A549 (cell line): Measurements from ENCODE around the gene LYPD3. TPM values are rescaled to one million over a fixed set of nuclear protein-coding genes. Genes with fewer than 3 reads are reported as not detected.

ENCODE experiments used
- ATAC-seq, 2 experiments: fragments of 200-7000 bp in 1 of 2; fragments of >200 bp in 1 of 2; cut with Nextera tagmentation in 1 of 2; cut with Tn5 transposase in 1 of 2; 3 replicates each; pipeline versions ENCODE4 v1.8.0 to v1.9.1; 2018 to 2020; ENCODE audit warnings: mild to moderate bottlenecking in 1 of 2, moderate library complexity in 1 of 2
- CTCF ChIA-PET: fragments of 300-600 bp; sonication (Branson Sonifier 250); formaldehyde crosslinking; extraction: SDS; loops from one replicate; lab custom pipeline; 2021; ENCODE audit warnings: antibody characterized with exemption, inconsistent platforms; lab: Yijun Ruan, JAX
- POLR2A ChIA-PET: fragments of 350-600 bp; formaldehyde crosslinking; extraction: SDS; loops from one replicate; lab custom pipeline; 2021; ENCODE audit warnings: antibody characterized with exemption, inconsistent platforms; lab: Yijun Ruan, JAX
- DNase-seq, 2 experiments: peaks; one replicate each; pipeline versions ENCODE4 v3.0.0 to v3.0.0-alpha.2; 2011 to 2016; ENCODE audit warnings: low read depth in 1 of 2, low spot score in 1 of 2
- FAIRE-seq: peaks from 2 replicates; lab custom pipeline; 2011; peaks lifted over from hg19 to GRCh38; lab: Jason Lieb, UNC
- H3K27ac ChIP-seq, 2 experiments: fragments of >200 bp; sonication (Bioruptor Twin); formaldehyde crosslinking; 3 replicates each; pipeline ENCODE4 v1.5.1; 2016 to 2017
- H3K4me1 ChIP-seq: fragments of >200 bp; sonication (Bioruptor Twin); formaldehyde crosslinking; 3 replicates; pipeline ENCODE4 v1.6.1; 2016
- H3K4me2 ChIP-seq: fragments of >200 bp; sonication (Bioruptor Twin); formaldehyde crosslinking; 3 replicates; pipeline ENCODE4 v1.6.1; 2016
- H3K4me3 ChIP-seq: fragments of >200 bp; sonication (Bioruptor Twin); formaldehyde crosslinking; 3 replicates; pipeline ENCODE4 v1.5.1; 2016
- H3K9me3 ChIP-seq: fragments of >200 bp; sonication (Bioruptor Twin); formaldehyde crosslinking; 3 replicates; pipeline ENCODE4 v1.6.1; 2016
- CBX2 ChIP-seq: fragments of 200-600 bp; sonication (generic); IDR thresholded peaks from 2 replicates; pipeline ENCODE4 v1.6.1; 2016; ENCODE audit warnings: low read depth, mild to moderate bottlenecking, borderline replicate concordance
- CBX8 ChIP-seq: fragments of 200-600 bp; sonication (generic); IDR thresholded peaks from 2 replicates; pipeline ENCODE4 v1.6.1; 2016
- CEBPB ChIP-seq, 2 experiments: fragments of >200 bp in 1 of 2; sonication (Bioruptor Twin) in 1 of 2; formaldehyde crosslinking in 1 of 2; IDR thresholded peaks; 2 replicates each; pipeline ENCODE4 v1.6.1; 2012 to 2016
- CHD2 ChIP-seq: fragments of 150-350 bp; IDR thresholded peaks from 2 replicates; pipeline ENCODE4 v1.6.1; 2014; ENCODE audit warnings: low read length; ENCODE audit not compliant: partially characterized antibody
- EHF ChIP-seq: fragments of 250-450 bp; sonication (Bioruptor Pico); IDR thresholded peaks from 2 replicates; pipeline ENCODE4 v1.5.0; 2020; ENCODE audit warnings: mild to moderate bottlenecking
- ELK1 ChIP-seq: fragments of 150-350 bp; IDR thresholded peaks from 2 replicates; pipeline ENCODE4 v1.6.1; 2014; ENCODE audit warnings: low read depth, mild to moderate bottlenecking, low read length
- EP300 ChIP-seq, 2 experiments: fragments of >200 bp; sonication (Bioruptor Twin); formaldehyde crosslinking; IDR thresholded peaks; 2 replicates in 1 of 2; 3 replicates in 1 of 2; pipeline ENCODE4 v1.6.1; 2016 to 2017
- FOSB ChIP-seq: fragments of 250-450 bp; sonication (Bioruptor Pico); IDR thresholded peaks from 2 replicates; pipeline ENCODE4 v1.5.0; 2020; ENCODE audit warnings: mild to moderate bottlenecking, moderate library complexity
- HEYL ChIP-seq: fragments of 250-450 bp; sonication (Bioruptor Pico); IDR thresholded peaks from 2 replicates; pipeline ENCODE4 v1.8.0; 2021; ENCODE audit warnings: mild to moderate bottlenecking, moderate library complexity
- JUNB ChIP-seq: fragments of >200 bp; sonication (Bioruptor Twin); formaldehyde crosslinking; IDR thresholded peaks from 2 replicates; pipeline ENCODE4 v1.6.1; 2016
- KDM1A ChIP-seq: fragments of 200-600 bp; sonication (generic); IDR thresholded peaks from 2 replicates; pipeline ENCODE4 v1.6.1; 2016; ENCODE audit warnings: low read depth, mild to moderate bottlenecking
- MAFK ChIP-seq: fragments of 450-650 bp; IDR thresholded peaks from 2 replicates; pipeline ENCODE4 v1.6.1; 2014; ENCODE audit not compliant: partially characterized antibody
- MAX ChIP-seq: IDR thresholded peaks from 2 replicates; pipeline ENCODE4 v1.6.1; 2012
- MAZ ChIP-seq: fragments of 150-350 bp; IDR thresholded peaks from 2 replicates; pipeline ENCODE4 v1.6.1; 2014; ENCODE audit warnings: antibody characterized with exemption, low read depth, low read length, borderline replicate concordance
- NPAS2 ChIP-seq: fragments of 250-450 bp; sonication (Bioruptor Pico); IDR thresholded peaks from 2 replicates; pipeline ENCODE4 v1.8.0; 2022; ENCODE audit warnings: mild to moderate bottlenecking, moderate library complexity, borderline replicate concordance
- NR3C1 ChIP-seq: fragments of >200 bp; sonication (Bioruptor Twin); formaldehyde crosslinking; IDR thresholded peaks from 3 replicates; pipeline ENCODE4 v1.6.1; 2017
- PBX3 ChIP-seq: IDR thresholded peaks from 2 replicates; pipeline ENCODE4 v1.6.1; 2012
- POLR2A ChIP-seq: IDR thresholded peaks from 2 replicates; pipeline ENCODE4 v1.6.1; 2012; ENCODE audit warnings: mild to moderate bottlenecking, low read length
- POLR2AphosphoS2 ChIP-seq: conservative IDR thresholded peaks from 2 replicates; pipeline ENCODE4 v1.6.1; 2012; ENCODE audit warnings: low read length, improper control_type of control experiment, inconsistent platforms
- RAD21 ChIP-seq, 2 experiments: fragments of >200 bp in 1 of 2; sonication (Bioruptor Twin) in 1 of 2; formaldehyde crosslinking in 1 of 2; IDR thresholded peaks in 1 of 2; conservative IDR thresholded peaks in 1 of 2; 2 replicates in 1 of 2; 3 replicates in 1 of 2; pipeline ENCODE4 v1.6.1; 2012 to 2018; ENCODE audit warnings: inconsistent platforms in 1 of 2
- RARB ChIP-seq: fragments of 250-450 bp; sonication (Bioruptor Pico); IDR thresholded peaks from 2 replicates; pipeline ENCODE4 v1.8.0; 2021; ENCODE audit warnings: mild to moderate bottlenecking, moderate library complexity
- RCOR1 ChIP-seq: fragments of 150-350 bp; IDR thresholded peaks from 2 replicates; pipeline ENCODE4 v1.6.1; 2014; ENCODE audit warnings: antibody characterized with exemption, low read length, low read depth
- RFX5 ChIP-seq: fragments of 450-650 bp; IDR thresholded peaks from 2 replicates; pipeline ENCODE4 v1.7.1; 2014; ENCODE audit warnings: antibody characterized with exemption, mild to moderate bottlenecking, moderate library complexity
- SREBF2 ChIP-seq: fragments of 450-650 bp; IDR thresholded peaks from 2 replicates; pipeline ENCODE4 v1.6.1; 2014; ENCODE audit warnings: mild to moderate bottlenecking, moderate library complexity
- ZFP36 ChIP-seq: fragments of 450-650 bp; IDR thresholded peaks from 2 replicates; pipeline ENCODE4 v1.6.1; 2014; ENCODE audit warnings: borderline replicate concordance; ENCODE audit not compliant: partially characterized antibody
- ZNF302 ChIP-seq: fragments of 250-450 bp; sonication (Bioruptor Pico); IDR thresholded peaks from 2 replicates; pipeline ENCODE4 v1.9.0; 2021; ENCODE audit warnings: inconsistent platforms, mild to moderate bottlenecking, moderate library complexity
- WGBS: methylation state at CpG from one replicate; pipeline ENCODE4 v1.1.6; 2017; ENCODE audit errors: missing lambda C conversion rate; 5-methylcytosine and 5-hydroxymethylcytosine counted together
- polyA plus RNA-seq, 4 experiments: library from polyadenylated mRNA; depleted of rRNA in 3 of 4; stranded (reverse); fragments of >200 nt; fragmentation: RNase III in 1 of 4; extraction: RNeasy Plus Mini Kit Qiagen cat#74134 plus additional on column Dnase treatment in 1 of 4; gene quantifications; 2 replicates in 3 of 4; 3 replicates in 1 of 4; pipeline ENCODE4 v1.2.3, GENCODE V29; 2011 to 2017
- TF ChIP-seq, protein P1 (sequence below): fragments of 250-450 bp; sonication (Bioruptor Pico); IDR thresholded peaks from 2 replicates; pipeline ENCODE4 v1.5.0; 2020; ENCODE audit warnings: low read depth, mild to moderate bottlenecking, moderate library complexity
- TF ChIP-seq, protein P2 (sequence below): fragments of 250-450 bp; sonication (Bioruptor Pico); IDR thresholded peaks from 2 replicates; pipeline ENCODE4 v1.5.0; 2021; ENCODE audit warnings: mild to moderate bottlenecking, moderate library complexity, borderline replicate concordance

Gene LYPD3
- polyA plus RNA-seq, 2 of the 4 experiments (the other 2 are of a cell fraction): 0.27 to 0.43 TPM

DNA sequence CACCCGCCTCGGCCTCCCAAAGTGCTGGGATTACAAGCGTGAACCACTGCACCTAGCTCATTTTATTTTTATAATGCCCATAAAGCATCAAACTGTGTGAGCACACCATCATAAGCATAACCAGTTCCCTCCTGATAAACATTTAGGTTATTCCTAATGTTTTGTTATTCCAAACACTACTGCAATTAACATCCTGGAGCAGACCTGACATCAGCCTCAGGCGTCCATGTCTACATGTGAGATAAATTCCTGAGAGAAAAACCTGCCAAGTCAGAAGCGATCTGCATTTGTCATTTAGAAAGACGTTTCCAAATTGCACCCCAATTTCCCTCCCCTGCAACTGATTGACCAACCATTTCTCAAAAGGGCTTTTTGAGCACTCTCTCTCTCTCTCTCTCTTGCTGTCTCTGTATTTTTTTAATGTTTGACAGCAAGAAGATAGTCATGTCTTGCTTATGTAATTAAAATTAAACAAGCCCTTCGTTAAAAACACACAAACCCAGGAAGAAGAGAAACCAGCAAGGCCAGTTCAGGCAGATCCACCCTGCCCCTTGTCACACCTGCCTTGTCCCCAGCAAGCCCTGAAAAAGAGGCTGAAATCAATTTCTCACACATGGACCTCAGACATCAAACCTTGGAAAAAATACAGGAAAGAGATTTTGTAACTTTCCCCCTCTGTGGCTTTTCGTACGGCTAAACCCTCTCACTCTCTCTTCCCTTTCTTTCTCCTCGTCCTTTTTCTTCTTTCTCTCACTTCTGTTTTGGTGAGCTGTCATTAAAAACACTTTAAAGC, 9.9 kb downstream of the LYPD3 start:
- TF ChIP-seq RARB (CRISPR knock-in tag): no peak
- TF ChIP-seq NPAS2 (CRISPR knock-in tag): no peak
- TF ChIP-seq RFX5: no peak
- no peak for TF ChIP-seq RAD21 (conservative IDR thresholded peaks at IDR 0.05 in 1 of 2, IDR thresholded peaks at IDR 0.05 in 1 of 2)
- TF ChIP-seq, protein P1, sequence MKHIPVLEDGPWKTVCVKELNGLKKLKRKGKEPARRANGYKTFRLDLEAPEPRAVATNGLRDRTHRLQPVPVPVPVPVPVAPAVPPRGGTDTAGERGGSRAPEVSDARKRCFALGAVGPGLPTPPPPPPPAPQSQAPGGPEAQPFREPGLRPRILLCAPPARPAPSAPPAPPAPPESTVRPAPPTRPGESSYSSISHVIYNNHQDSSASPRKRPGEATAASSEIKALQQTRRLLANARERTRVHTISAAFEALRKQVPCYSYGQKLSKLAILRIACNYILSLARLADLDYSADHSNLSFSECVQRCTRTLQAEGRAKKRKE (CRISPR knock-in tag): no peak
- no peak for TF ChIP-seq CEBPB (IDR thresholded peaks at IDR 0.05)
- no peak for TF ChIP-seq CBX2
- no peak for TF ChIP-seq KDM1A
- TF ChIP-seq PBX3: no peak
- no peak for TF ChIP-seq MAZ
- TF ChIP-seq POLR2A: no peak
- no peak for TF ChIP-seq MAFK
- no peak for TF ChIP-seq HEYL (CRISPR knock-in tag)
- TF ChIP-seq POLR2AphosphoS2: no peak
- no peak for TF ChIP-seq EP300 (IDR thresholded peaks at IDR 0.05)
- TF ChIP-seq CHD2: no peak
- no peak overlapping the region for H3K27ac ChIP-seq
- no peak overlapping the region for H3K4me3 ChIP-seq
- DNase-seq: no peak
- 0 out of 3 replicates have a peak, but pooled peaks cover 5% of the 10 kb centered on the region for H3K9me3 ChIP-seq
- no peak overlapping the region for H3K4me2 ChIP-seq
- no peak for FAIRE-seq
- no peak for ATAC-seq
- CTCF ChIA-PET: interaction anchor here (1.1 to 14.0 kb wide), 6 partner anchors 10 to 64 kb away, joined by 3 to 176 read pairs (median 14); partner anchors contain the start of gene LYPD3
- POLR2A ChIA-PET: interaction anchor here (1.6 kb wide), 1 partner anchor 8 kb away, joined by 5 read pairs; no protein-coding TSS in a partner anchor
- 58% methylated on average over 10 of the region's 10 CpGs for WGBS
- no peaks in the 10 kb centered on the region for H3K4me1 ChIP-seq

GRCh38 chr19:43454031-43454430, 11.4 kb downstream of the LYPD3 start:
- H3K4me1 ChIP-seq: no peaks in the 10 kb centered on the region
- 49% methylated on average over 2 of the region's 2 CpGs for WGBS
- H3K4me2 ChIP-seq: no peak overlapping the region
- no peak for FAIRE-seq
- no peak for TF ChIP-seq ZFP36
- no peak for TF ChIP-seq HEYL (CRISPR knock-in tag)
- no peak for TF ChIP-seq CHD2
- no peak for TF ChIP-seq NPAS2 (CRISPR knock-in tag)
- TF ChIP-seq EHF (CRISPR knock-in tag): no peak
- no peak for TF ChIP-seq SREBF2
- no peak for TF ChIP-seq FOSB (CRISPR knock-in tag)
- TF ChIP-seq RCOR1: no peak
- TF ChIP-seq RFX5: no peak
- no peak for TF ChIP-seq JUNB
- no peak for TF ChIP-seq MAX
- no peak for TF ChIP-seq POLR2AphosphoS2
- no peak for TF ChIP-seq CBX8
- TF ChIP-seq ZNF302: no peak
- TF ChIP-seq, protein P2, sequence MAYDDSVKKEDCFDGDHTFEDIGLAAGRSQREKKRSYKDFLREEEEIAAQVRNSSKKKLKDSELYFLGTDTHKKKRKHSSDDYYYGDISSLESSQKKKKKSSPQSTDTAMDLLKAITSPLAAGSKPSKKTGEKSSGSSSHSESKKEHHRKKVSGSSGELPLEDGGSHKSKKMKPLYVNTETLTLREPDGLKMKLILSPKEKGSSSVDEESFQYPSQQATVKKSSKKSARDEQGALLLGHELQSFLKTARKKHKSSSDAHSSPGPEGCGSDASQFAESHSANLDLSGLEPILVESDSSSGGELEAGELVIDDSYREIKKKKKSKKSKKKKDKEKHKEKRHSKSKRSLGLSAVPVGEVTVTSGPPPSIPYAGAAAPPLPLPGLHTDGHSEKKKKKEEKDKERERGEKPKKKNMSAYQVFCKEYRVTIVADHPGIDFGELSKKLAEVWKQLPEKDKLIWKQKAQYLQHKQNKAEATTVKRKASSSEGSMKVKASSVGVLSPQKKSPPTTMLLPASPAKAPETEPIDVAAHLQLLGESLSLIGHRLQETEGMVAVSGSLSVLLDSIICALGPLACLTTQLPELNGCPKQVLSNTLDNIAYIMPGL: no peak
- TF ChIP-seq POLR2A: no peak
- no peak for TF ChIP-seq NR3C1
- TF ChIP-seq ELK1: no peak
- ChIA-PET CTCF (interaction anchor here (1.3 to 14.0 kb wide), 4 partner anchors 8 to 66 kb away, joined by 4 to 176 read pairs (median 16); no protein-coding TSS in a partner anchor), POLR2A (interaction anchor here (1.6 kb wide), 1 partner anchor 10 kb away, joined by 5 read pairs; no protein-coding TSS in a partner anchor)
- no peak overlapping the region for H3K27ac ChIP-seq
- H3K9me3 ChIP-seq: 0 out of 3 replicates have a peak, but pooled peaks cover 5% of the 10 kb centered on the region
- ATAC-seq: no peak
- no peak overlapping the region for H3K4me3 ChIP-seq
- no peak for DNase-seq
